Anterior cingulate cortex (tissue), 58 donors: Measurements from ENCODE around the gene CMTM4.
"Not testable (repeated sequence)": the region's sequence is repeated elsewhere in the genome, so short reads cannot be mapped to it uniquely, and the experiment has no call there.

Experiments
- DNase-seq, 58 donors: peaks; one replicate each; lab custom pipeline; 2025; lab: John Stamatoyannopoulos, UW

The CMTM4 gene

DNA sequence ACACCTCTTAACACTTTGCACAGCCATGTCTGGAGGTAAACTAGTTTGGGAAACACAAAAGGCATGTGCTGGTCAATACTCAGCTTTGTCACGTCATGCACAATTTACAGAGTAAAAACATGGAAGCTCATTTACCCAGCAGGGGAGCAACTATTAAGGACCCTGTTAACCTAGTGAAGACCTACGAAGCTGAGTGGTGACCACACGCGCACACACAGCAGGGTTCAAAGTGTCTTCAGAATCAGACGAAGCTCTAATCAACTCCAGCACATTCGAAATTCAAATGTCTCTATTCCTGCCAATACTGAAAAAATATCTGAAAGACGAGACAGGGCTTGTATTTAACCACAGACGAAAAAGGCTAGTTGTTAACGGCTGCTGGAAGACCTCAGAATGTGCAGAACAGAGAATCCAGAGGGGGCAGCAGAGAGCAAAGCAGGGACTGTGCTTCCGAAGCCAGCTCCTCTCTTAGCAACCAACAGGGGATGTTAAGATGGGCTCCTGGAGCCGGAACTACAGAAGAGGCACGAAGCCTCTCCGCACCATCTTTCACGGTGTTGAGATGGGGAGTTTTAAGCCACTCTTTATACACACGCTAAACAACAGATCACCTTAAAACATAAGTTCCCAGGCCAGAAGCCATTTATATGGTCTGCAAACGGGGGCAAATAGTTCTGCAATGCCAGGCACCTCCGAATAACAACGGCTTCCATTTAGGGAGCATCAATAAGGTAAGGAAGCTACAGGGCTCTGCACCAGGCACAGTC lies 45.7 kb downstream of the CMTM4 start:
- DNase-seq, result peak in 54 of 58 donors; percentile 23 to 90 (median 70)

DNA sequence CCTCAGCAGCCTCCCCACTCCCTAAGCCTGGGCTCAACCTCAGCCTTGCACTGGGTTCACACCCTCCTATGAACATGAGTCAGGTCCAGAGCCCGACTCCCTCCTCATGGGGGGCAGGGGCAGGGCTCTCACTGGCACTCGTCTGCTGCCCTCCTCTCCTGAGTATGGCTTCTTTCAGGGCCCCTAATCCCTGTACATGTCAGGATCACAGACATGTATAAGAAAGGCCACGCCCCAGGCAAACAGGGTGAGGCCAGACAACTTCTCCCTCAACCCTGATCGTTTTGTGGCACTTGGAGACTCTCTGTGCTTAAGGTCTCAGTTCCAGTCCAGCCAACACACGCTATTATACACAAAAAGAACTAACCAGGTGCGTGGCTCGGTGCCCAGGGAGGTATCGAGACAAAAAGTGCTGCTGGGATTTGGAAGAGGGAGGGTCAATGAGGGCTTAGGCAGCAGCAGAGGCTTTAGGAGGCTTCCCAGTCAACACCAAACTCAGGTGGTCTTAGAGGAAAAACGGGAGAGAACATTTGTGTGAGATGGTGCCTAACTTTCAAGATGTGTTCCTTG lies 46.8 kb downstream of the CMTM4 start:
- no peak for DNase-seq

DNA sequence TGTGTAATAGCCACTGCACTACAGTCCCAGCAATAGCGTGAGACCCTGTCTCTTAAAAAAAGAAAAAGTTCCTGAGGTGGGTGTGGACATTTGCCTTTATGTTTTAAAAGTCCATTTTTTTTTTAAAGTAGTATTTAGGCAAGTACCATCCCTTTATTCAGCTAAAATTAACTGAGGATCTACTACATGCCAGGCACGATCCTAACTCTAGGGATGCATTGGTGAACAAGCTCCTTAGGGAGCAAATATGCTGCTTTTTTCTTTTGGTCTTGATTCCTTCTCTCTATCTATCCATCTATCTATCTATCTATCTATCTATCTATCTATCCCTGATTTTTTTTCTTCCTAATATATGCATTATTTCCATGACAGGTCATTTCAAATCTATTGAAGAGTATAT lies 47.4 kb downstream of the CMTM4 start:
- no peak for DNase-seq

DNA sequence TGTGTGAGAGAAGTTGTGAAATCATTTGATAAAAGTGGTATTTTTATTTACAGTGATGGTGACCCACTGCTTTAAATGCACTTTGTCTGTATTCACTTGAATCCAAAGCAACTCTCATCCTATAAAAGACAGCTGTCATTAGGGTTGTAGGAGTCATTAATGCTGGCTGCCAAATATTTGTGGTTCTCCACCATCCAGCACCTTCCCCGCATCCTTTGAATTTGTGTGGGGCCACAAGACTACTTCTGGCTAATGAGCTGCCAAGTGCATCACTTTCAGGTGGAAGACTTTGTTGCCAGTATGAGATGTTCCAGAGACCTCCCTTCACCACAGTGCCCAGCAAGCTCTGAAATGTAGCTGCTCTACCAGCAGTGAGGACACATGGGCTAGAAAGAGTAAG lies 48.7 kb downstream of the CMTM4 start:
- DNase-seq, result no peak

DNA sequence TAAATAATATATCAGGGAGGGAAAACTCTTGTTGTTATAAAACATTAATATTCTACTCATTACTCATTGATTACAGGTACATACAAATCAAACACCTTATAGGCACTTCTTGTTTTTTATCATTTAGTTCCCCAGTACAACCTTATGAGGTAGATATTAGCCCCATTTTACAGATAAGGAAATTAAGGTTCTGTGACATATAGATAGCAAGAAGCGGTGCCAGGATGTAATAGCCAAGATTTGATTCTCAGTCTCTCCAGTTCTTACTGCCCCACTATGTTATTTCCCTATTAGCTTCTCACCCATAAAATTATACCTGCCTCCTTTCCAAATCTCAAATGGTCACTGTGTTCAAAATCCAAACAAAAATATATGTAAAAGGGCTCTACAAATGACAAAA lies 55.2 kb downstream of the CMTM4 start:
- no peak for DNase-seq

DNA sequence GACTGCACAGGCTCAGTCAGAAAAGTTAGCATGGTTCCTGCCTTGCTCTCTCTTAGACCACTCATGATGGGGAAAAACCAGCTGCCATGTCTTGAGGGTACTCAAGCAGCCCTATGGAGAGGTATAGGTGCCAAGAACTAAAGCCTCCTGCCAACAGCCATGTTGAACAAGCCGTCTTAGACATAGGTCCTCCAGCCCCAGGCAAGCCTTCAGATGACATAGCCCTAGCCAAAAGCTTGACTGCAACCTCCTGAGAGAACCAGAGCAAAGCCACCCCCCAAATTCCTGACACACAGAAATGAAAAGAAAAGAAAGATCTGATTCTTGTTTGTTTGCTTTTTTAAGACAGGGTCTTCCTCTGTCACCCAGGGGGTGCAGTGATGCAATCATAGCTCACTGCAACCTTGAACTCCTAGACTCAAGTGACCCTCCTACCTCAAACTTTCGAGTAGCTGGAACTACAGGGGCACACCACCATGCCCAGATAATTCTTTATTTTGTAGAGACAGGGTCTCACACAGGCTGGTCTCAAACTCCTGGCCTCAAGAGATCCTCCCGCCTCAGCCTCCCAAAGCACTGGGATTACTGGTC lies 55.7 kb downstream of the CMTM4 start:
- no peak for DNase-seq

DNA sequence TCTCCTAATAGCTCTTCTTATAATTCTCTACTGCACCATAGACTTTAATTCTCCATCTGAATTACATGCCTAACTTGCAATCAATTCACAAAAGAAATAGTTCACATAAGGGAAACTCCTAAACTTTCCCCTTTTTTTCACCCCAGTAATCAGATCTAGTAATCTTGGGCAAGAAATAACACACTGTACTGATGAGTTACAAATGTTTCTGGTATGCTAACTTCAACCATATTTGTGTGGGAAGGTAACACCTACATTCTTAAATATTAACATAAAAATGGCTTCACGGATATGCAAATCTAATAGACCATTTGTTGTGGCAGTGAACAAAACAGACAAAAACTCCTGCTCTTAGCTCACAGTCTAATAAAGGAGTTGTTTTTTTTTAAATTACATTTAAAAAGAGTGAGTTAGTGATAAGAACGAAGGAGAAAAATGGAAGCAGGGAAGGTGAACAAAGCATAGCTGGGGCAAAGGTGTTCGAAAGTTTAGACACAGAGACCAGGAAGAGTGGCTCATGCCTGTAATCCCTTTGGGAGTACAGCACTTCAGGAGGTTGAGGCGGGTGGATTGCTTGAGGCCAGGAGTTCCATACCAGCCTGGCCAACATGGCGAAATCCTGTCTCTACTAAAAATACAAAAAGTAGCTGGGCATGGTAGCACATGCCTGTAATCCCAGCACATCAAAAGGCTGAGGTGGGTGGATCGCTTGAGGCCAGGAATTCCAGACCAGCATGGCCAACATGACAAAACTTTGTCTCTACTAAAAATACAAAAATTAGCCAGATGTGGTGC lies 57.3 kb downstream of the CMTM4 start:
- DNase-seq, result no peak

DNA sequence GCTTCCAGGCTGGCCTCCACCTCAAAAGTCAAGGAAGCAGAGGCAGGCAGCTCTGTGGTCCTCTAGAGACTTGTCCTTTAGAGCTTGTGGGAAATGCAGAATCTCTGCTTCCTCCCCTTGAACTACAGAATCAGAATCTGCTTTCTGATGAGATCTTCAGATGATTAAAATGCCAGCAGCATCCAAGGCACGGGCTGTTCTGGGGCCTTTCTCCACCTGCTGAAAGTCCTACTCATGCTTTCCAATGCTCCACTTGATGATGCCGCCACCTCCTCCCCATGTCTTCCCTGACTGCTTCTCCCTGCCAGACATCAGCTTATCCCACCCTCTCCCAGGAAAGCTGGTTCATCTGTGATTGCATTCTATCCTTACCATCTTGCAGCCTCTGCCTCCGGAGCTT lies 58.7 kb downstream of the CMTM4 start:
- no peak for DNase-seq

DNA sequence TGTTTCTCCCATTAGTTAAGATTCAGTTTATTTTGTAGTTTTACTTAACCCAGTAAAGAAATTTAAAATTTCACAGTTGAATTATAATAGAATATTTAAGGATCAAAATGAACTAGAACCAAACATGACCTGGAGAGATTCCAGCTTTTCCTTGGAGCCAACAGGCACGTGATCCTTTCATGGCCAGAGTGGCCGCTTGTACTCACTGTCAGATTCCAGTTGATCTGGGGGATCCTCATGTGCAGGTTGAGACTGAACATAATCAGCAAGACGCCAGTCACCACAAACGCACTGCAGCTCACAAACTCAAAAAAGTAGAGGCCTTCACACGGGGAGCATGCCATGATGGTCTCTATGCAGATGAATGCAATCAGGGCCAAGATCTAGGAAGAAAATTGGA lies 60.3 kb downstream of the CMTM4 start:
- DNase-seq, result peak in 1 of 58 donors; percentile 27

DNA sequence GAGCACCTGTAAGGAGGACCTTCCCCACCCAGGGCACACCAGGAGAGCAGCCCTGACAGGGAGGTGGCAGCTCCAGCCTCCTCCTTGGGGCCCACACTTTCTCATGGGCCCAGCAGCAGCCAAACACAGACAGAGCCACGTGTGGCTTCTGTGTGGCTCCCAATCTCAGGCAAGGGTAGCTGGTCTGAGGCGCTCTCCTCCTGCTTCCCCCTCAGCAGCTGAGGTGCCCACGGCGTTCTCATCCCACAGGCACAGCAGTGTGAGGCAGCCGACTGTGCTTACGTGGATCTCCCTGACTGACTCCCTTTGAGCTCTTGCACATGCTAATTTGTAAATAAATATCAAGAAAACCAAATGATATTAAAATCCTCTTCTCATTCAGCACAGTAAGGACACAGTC lies 61.1 kb downstream of the CMTM4 start:
- DNase-seq, result peak in 3 of 58 donors; percentile 9 to 22 (median 16)

DNA sequence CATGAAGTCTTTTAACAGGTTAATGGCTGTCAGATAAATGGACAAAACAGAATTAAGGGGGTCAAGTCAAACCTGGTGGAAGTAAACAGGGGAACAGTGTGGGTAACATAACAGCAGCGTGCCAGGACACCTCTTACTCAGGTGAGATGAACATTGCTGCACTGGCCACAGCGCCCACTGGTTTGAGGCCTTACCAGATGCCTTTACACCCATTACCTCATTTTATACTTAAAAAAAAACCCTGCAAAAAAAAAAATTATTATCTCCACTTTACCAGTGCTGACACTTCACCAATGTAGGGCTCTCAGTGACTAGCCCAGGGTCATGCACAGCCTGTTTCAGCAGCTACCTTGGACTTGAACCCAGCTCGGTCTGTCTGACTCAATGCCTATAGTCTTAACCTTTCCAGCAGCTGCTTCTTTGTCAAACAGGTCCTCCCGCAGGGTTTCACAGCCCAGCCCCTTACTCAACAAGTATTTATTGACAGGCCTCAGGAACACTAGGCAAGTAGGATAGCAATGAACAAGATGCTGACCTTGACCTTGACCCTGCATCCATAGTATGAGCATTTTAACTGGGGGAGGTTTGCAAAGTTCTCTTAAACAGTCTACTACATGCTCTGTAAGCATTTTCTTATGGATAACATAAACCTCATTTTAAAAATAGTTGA lies 61.9 kb downstream of the CMTM4 start:
- no peak for DNase-seq

DNA sequence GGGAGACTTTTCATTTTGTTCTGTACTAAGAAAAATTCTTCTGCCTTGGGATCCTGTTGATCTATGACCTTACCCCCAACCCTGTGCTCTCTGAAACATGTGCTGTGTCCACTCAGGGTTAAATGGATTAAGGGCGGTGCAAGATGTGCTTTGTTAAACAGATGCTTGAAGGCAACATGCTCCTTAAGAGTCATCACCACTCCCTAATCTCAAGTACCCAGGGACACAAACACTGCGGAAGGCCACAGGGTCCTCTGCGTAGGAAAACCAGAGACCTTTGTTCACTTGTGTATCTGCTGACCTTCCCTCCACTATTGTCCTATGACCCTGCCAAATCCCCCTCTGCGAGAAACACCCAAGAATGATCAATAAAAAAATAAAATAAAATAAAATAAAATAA lies 65.0 kb downstream of the CMTM4 start:
- not testable (repeated sequence) for DNase-seq

DNA sequence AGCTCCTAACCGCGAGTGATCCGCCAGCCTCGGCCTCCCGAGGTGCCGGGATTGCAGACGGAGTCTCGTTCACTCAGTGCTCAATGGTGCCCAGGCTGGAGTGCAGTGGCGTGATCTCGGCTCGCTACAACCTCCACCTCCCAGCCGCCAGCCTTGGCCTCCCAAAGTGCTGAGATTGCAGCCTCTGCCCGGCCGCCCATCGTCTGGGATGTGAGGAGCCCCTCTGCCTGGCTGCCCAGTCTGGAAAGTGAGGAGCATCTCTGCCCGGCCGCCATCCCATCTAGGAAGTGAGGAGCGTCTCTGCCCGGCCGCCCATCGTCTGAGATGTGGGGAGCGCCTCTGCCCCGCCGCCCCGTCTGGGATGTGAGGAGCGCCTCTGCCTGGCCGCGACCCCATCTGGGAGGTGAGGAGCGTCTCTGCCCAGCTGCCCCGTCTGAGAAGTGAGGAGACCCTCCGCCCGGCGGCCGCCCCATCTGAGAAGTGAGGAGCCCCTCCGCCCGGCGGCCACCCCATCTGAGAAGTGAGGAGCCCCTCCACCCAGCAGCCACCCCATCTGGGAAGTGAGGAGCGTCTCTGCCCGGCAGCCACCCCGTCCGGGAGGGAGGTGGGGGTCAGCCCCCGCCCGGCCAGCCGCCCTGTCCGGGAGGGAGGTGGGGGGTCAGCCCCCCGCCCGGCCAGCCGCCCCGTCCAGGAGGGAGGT lies 65.8 kb downstream of the CMTM4 start:
- not testable (repeated sequence) for DNase-seq

DNA sequence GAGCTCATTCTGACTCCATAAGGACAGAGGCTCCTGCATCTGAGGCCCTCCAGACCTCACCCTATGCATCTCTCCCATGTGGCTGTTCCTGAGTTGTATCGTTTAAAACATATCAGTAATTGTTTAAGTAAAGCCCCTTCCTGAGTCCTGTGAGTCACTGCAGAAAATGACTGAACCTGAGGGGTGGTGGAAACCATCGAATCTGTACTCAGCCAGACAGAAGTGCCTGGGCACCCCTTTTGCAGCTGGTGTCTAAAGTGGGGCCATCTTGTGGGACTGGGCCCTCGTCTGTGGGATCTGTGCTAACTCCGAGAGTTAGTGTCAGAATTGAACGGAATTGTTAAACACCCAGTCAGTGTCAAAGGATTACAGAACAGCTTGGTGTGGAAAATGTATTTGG lies 66.7 kb downstream of the CMTM4 start:
- DNase-seq, result no peak

DNA sequence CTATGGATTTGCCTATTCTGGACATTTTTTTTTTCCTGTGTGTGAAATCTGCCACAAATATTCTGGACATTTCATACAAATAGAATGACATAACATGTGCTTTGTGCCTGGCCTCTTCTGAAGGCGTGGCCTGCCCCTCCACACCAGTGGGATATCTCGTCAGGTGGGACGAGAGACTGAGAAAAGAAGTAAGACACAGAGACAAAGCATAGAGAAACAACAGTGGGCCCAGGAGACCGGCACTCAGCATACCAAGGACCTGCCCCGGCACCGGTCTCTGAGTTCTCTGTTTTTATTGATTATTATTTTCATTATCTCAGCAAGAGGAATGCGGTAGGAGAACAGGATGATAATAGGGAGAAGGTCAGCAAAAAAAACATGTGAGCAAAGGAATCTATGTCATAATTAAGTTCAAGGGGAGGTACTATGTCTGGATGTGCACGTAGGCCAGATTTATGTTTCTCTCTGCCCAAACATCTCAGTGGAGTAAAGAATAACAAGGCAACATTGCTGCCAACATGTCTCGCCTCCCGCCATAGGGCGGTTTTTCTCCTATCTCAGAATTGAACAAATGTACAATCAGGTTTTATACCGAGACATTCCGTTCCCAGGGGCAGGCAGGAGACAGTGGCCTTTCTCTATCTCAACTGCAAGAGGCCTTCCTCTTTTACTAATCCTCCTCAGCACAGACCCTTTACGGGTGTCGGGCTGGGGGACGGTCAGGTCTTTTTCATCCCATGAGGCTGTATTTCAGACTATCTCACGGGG lies 68.7 kb downstream of the CMTM4 start:
- DNase-seq, result not testable (repeated sequence)

DNA sequence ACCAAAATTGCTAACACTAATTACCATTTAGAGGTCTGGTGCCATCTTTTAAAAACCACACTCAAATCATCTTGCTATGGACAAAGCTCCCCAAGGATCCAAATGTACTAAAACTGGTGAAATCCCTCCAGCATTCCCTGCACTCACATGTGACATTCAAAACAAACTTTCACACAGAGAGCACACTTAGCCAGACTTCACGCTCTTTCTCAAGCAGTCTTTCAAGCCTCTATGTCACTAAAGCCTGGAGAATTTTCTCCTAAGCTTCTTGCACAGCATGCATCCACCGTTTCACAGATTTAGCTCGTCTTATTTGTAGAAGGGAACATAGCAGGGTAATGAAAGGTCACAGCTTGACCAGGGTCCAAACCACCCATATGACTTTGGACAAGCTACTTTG lies 72.8 kb downstream of the CMTM4 start:
- DNase-seq, result no peak

DNA sequence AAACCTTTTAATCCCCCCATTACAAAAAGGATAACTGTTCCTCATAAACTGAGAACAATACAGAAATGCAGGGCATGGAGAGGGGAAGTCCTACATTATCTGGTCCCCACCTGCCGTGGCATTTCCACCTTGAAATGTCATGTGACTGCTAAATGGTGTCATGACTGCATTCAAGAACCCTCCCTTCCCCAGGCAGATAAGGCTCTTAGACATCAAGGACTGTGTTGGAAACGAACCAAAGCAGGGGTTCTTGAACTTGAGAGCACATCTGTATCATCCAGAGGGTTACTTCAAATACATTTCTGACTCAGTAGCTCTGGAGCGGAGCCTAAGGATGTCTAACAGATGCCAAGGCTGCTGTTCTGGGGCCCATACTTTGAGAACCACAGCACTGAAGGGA lies 73.7 kb downstream of the CMTM4 start:
- no peak for DNase-seq

DNA sequence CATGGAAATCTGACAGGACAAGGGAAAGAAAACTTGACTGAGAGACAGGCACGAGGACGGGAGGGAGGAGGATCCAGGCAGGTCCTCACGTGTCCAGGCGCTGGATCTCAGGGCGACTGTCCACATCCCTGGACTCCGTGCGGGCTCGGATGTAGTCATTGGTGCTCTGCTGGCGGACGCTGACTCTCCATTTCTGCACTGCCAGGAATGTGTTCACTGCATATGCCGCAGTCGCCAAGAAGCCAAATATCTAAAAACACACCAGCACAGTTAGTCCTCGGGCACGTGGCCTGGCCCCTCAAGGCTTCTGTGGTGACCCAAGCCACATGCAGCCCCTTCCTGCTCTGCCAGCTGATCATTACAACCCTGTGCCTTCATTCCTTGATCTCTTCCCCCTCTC lies 74.6 kb downstream of the CMTM4 start:
- DNase-seq, result peak in 1 of 58 donors; percentile 16

DNA sequence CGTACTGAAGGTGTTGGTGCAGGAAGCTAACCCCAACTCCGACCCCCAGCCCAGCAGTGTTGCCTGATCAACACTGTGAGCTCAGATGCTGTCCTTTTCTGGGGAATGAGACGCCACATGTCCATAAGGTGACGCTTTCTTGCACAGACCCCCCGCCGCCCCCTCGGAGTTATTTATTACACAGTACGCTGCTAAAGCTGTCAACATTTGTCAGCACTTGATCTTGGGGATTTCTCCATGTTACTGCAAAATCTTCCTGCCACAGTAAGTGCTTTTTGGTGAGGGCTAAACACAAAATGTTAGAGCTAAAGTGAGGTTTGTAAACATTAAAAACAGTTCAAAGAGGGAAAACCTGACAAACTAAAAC lies 76.1 kb downstream of the CMTM4 start:
- no peak for DNase-seq
